ENCODE data around the gene ZKSCAN5. TPM values are rescaled to one million over a fixed set of nuclear protein-coding genes. Genes with fewer than 3 reads are reported as not detected.

The ZKSCAN5 gene
- total and polyA plus RNA-seq, 2 donors (not counting 3 experiments of a cell fraction or from before 2014, with no cell fraction given): 4.3 to 9.7 TPM

- BruUV-seq (replicated peaks): TSS peak; percentile 46
- intact Hi-C loops (cut with micrococcal nuclease) (loop anchor here (1.0 to 2.0 kb wide), 3 partner anchors 28 to 144 kb away; partner anchors contain the start of genes ZKSCAN5, ZNF394 and ZSCAN25), dilution Hi-C loops (cut with MboI; ENCODE audit: extremely low pct_ligation_motif_present, low sequenced_read_pairs) (no loop called here)
- Histone ChIP-seq H3K36me3 (ENCODE audit: control insufficient read depth in 2 of 2, extremely low read depth in 1 of 2, insufficient read depth in 2 of 2, low read length in 2 of 2) (no peaks in the 10 kb centered on the region), H3K79me2 (ENCODE audit: control insufficient read depth, insufficient read depth, low read length) (peaks cover 40% of the 10 kb centered on the region), H3K27ac (ENCODE audit: insufficient read depth, low read depth, low read length) (peak within 1 kb of the TSS; percentile 80), H3K27me3 (ENCODE audit: control insufficient read depth in 2 of 2, insufficient read depth in 2 of 2, low read length in 2 of 2) (no peaks in the 10 kb centered on the region), H4K20me1 (replicated peaks; ENCODE audit: control insufficient read depth, extremely low read depth, insufficient read depth, low read length) (no peaks in the 10 kb centered on the region), H3K9me3 (replicated peaks; ENCODE audit: control insufficient read depth, insufficient read depth, low read length) (no peaks in the 10 kb centered on the region), H3K4me1 (ENCODE audit: control insufficient read depth, extremely low read depth, insufficient read depth, low read length) (peaks cover 5% of the 10 kb centered on the region), H3K9me1 (replicated peaks; ENCODE audit: control insufficient read depth, extremely low read depth, insufficient read depth, low read length) (no peaks in the 10 kb centered on the region), H3K9ac (replicated peaks; ENCODE audit: extremely low read depth, insufficient read depth, low read length) (peak within 1 kb of the TSS; percentile 81), H2AFZ (ENCODE audit: low read depth, low read length) (peak within 1 kb of the TSS; percentile 92), H3K4me2 (ENCODE audit: insufficient read depth, low read length) (peak within 1 kb of the TSS; percentile 95), H3K4me3 (replicated peaks in 1 of 3; ENCODE audit: insufficient read depth in 1 of 3, low read depth in 1 of 3, low read length in 3 of 3) (peak within 1 kb of the TSS; percentile 79 to 93 (median 87))
- FAIRE-seq: peak; percentile 95
- DNase-seq (ENCODE audit: low read depth, low spot score): peak; percentile 96
- CTCF ChIA-PET: interaction anchor here (1.0 to 1.5 kb wide), 5 partner anchors 17 to 108 kb away, joined by 3 to 5 read pairs (median 4); partner anchors contain the start of genes ZKSCAN5 and ZNF394
- POLR2A ChIA-PET: interaction anchor here (0.9 kb wide), 1 partner anchor 27 kb away, joined by 8 read pairs; the partner anchor contains the start of gene ZNF394
- no peak for TF ChIP-seq MYC (IDR thresholded peaks at IDR 0.05; ENCODE audit: low read depth, low read length)
- peak; percentile 78 for TF ChIP-seq POLR2AphosphoS5 (IDR thresholded peaks at IDR 0.05; ENCODE audit: insufficient read depth, low read depth, low read length)
- peak; percentile 82 for TF ChIP-seq MAX (IDR thresholded peaks at IDR 0.05; ENCODE audit: insufficient read depth, insufficient read length)
- no peak for TF ChIP-seq POLR2A (IDR thresholded peaks at IDR 0.05; ENCODE audit: low read depth, low read length)
- peak; percentile 24 for TF ChIP-seq GATA2 (IDR thresholded peaks at IDR 0.05; ENCODE audit: insufficient read depth, insufficient read length, low read depth, low read length)
- TF ChIP-seq FOS (IDR thresholded peaks at IDR 0.05; ENCODE audit: borderline replicate concordance, insufficient read depth, low read length): no peak
- no peak for TF ChIP-seq JUN (IDR thresholded peaks at IDR 0.05; ENCODE audit: borderline replicate concordance, insufficient read depth, insufficient read length, low read depth)
- no peak for TF ChIP-seq EZH2 (IDR thresholded peaks at IDR 0.05; ENCODE audit: borderline replicate concordance, low read depth, low read length, severe bottlenecking)
- TF ChIP-seq CTCF (IDR thresholded peaks at IDR 0.05; ENCODE audit: extremely low read depth in 1 of 2, insufficient read depth in 1 of 2, low read depth in 1 of 2, low read length in 2 of 2): no peak
Observed at GRCh38 chr7:99472561-99473314, 31.7 kb upstream of the ZKSCAN5 start, which contains the start of gene ZNF789. ZNF789 (plus strand) TSS chr7:99472890; CDS start chr7:99476457, 3,567 bp downstream.

Data from endothelial cell of umbilical vein (primary cell).